ENCODE results near the gene LRRN3.
A peak's percentile ranks its signal among the peaks of the same experiment; 100 is the strongest.
"Not testable (repeated sequence)": the region's sequence is repeated elsewhere in the genome, so short reads cannot be mapped to it uniquely, and the experiment has no call there.

LRRN3 gene

GRCh38 chr7:111090846-111091245, at the start of gene LRRN3:
TSS of gene LRRN3 (plus strand) at chr7:111091127. CDS start at chr7:111122773, 31,646 bp downstream.
- DNase-seq: peak; percentile 37

- no peak for DNase-seq
Measured at GRCh38 chr7:111041577-111041976, 49.4 kb upstream of the LRRN3 start.

GRCh38 chr7:111042842-111043241, 48.1 kb upstream of the LRRN3 start:
- DNase-seq: no peak

- DNase-seq: no peak
Measured at GRCh38 chr7:111043561-111043960, 47.4 kb upstream of the LRRN3 start.

- no peak for DNase-seq
Measured at GRCh38 chr7:111045449-111045848, 45.5 kb upstream of the LRRN3 start.

- no peak for DNase-seq
Measured at GRCh38 chr7:111047595-111047994, 43.3 kb upstream of the LRRN3 start.

- no peak for DNase-seq
Measured at GRCh38 chr7:111049971-111050680, 40.8 kb upstream of the LRRN3 start.

GRCh38 chr7:111050875-111051416, 40.0 kb upstream of the LRRN3 start:
- no peak for DNase-seq

GRCh38 chr7:111051832-111052231, 39.1 kb upstream of the LRRN3 start:
- DNase-seq: no peak

GRCh38 chr7:111053035-111053434, 37.9 kb upstream of the LRRN3 start:
- no peak for DNase-seq

GRCh38 chr7:111056371-111056770, 34.6 kb upstream of the LRRN3 start:
- no peak for DNase-seq

- no peak for DNase-seq
Measured at GRCh38 chr7:111057066-111057465, 33.9 kb upstream of the LRRN3 start.

GRCh38 chr7:111059833-111060232, 31.1 kb upstream of the LRRN3 start:
- no peak for DNase-seq

GRCh38 chr7:111063166-111063565, 27.8 kb upstream of the LRRN3 start:
- no peak for DNase-seq

- no peak for DNase-seq
Measured at GRCh38 chr7:111067251-111067650, 23.7 kb upstream of the LRRN3 start.

GRCh38 chr7:111067682-111068081, 23.2 kb upstream of the LRRN3 start:
- no peak for DNase-seq

- DNase-seq: no peak
Measured at GRCh38 chr7:111068618-111069017, 22.3 kb upstream of the LRRN3 start.

- DNase-seq: no peak
Measured at GRCh38 chr7:111071556-111071955, 19.4 kb upstream of the LRRN3 start.

- not testable (repeated sequence) for DNase-seq
Measured at GRCh38 chr7:111072658-111073057, 18.3 kb upstream of the LRRN3 start.

- DNase-seq: no peak
Measured at GRCh38 chr7:111074071-111074747, 16.7 kb upstream of the LRRN3 start.

GRCh38 chr7:111074748-111075146, 16.2 kb upstream of the LRRN3 start:
- no peak for DNase-seq

GRCh38 chr7:111075498-111075897, 15.4 kb upstream of the LRRN3 start:
- no peak for DNase-seq

GRCh38 chr7:111076205-111076604, 14.7 kb upstream of the LRRN3 start:
- no peak for DNase-seq

- DNase-seq: no peak
Measured at GRCh38 chr7:111077001-111077400, 13.9 kb upstream of the LRRN3 start.
